Prostate gland (tissue), 2 donors: ENCODE results near the gene UBAC2. TPM values are rescaled to one million over a fixed set of nuclear protein-coding genes. Genes with fewer than 3 reads are reported as not detected.

Experiments used
- DNase-seq: peaks from one replicate; pipeline ENCODE4 v3.0.0-alpha.2; 2019; ENCODE audit warnings: low spot score
- H3K27ac ChIP-seq, 2 donors: fragments of 200-600 bp; sonication (generic); 2 replicates each; pipeline ENCODE4 v1.5.1; 2017 to 2019
- H3K27me3 ChIP-seq: fragments of 200-600 bp; sonication (generic); replicated peaks from 2 replicates; pipeline ENCODE4 v1.5.1; 2019; ENCODE audit not compliant: insufficient read depth
- H3K36me3 ChIP-seq, 2 donors: fragments of 200-600 bp; sonication (generic); 1 replicate in 1 of 2; 2 replicates in 1 of 2; pipeline versions ENCODE4 v1.5.1 to v1.8.1; 2017 to 2019
- H3K4me1 ChIP-seq: fragments of 200-600 bp; sonication (generic); replicated peaks from 2 replicates; pipeline ENCODE4 v1.5.1; 2019
- H3K4me3 ChIP-seq, 2 donors: fragments of 200-600 bp; sonication (generic); 2 replicates each; pipeline ENCODE4 v1.5.1; 2017 to 2019
- H3K9me3 ChIP-seq: fragments of 200-600 bp; sonication (generic); 2 replicates; pipeline ENCODE4 v1.5.1; 2017
- POLR2A ChIP-seq: fragments of 450-650 bp; IDR thresholded peaks from one replicate; pipeline ENCODE4 v1.6.1; 2016; ENCODE audit warnings: antibody characterized with exemption, mild to moderate bottlenecking
- POLR2AphosphoS5 ChIP-seq: sonication (generic); formaldehyde crosslinking; IDR thresholded peaks from one replicate; pipeline ENCODE4 v1.6.1; 2017; ENCODE audit warnings: antibody characterized with exemption
- WGBS: methylation state at CpG from one replicate; pipeline ENCODE4 v1.1.5; 2018; 5-methylcytosine and 5-hydroxymethylcytosine counted together
- intact Hi-C: fragments of 100-400 bp; cut with DNase I; formaldehyde crosslinking; loops from one replicate; pipeline ENCODE4 v1.14.2; 2022
- total RNA-seq, 2 donors: library from RNA; depleted of rRNA; stranded (reverse); fragments of >200 nt; gene quantifications; one replicate each; pipeline ENCODE4 v1.1.0, GENCODE V29; 2016
- TF ChIP-seq, protein P1 (sequence below), 4 experiments: fragments of 200-600 bp in 2 of 4; fragments of 450-650 bp in 2 of 4; sonication (generic) in 2 of 4; IDR thresholded peaks; 1 replicate in 3 of 4; 2 replicates in 1 of 4; pipeline ENCODE4 v1.5.1; 2016 to 2019; ENCODE audit warnings: antibody characterized with exemption in 4 of 4, mild to moderate bottlenecking in 2 of 4, moderate library complexity in 2 of 4

The UBAC2 gene
- total RNA-seq, 2 donors from 2014 or later: 60.7 to 86.9 TPM

DNA sequence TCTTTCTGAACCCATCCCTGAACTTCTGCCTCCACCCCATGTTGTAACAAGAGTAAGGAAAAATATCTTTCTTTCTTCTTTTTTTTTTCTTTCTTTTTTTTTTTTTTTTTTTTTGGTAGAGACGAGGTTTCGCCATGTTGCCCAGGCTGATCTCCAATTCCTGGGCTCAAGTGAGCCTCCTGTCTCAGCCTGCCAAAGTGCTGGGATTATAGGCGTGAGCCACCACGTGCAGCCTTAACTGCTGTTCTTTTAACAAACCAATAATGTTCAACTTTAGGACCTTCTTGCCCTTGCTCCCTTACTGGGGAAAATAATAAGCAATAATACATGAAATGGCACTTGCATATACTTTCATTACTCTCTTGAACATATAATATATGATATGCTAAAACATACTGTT is 86.9 kb downstream of the UBAC2 start:
- no peak overlapping the region for H3K27ac ChIP-seq

GRCh38 chr13:99288089-99288488 is 87.4 kb downstream of the UBAC2 start:
- Histone ChIP-seq H3K4me1 (no peaks in the 10 kb centered on the region), H3K27ac (no peak overlapping the region), H3K27me3 (no peaks in the 10 kb centered on the region), H3K9me3 (no peaks in the 10 kb centered on the region), H3K4me3 (no peak overlapping the region), H3K36me3 (no peaks in the 10 kb centered on the region)
- WGBS: 52% methylated on average over 2 of the region's 2 CpGs
- intact Hi-C loops: no loop called here
- no peak for DNase-seq
- TF ChIP-seq POLR2A (no peak), POLR2AphosphoS5 (no peak)
- TF ChIP-seq, protein P1, sequence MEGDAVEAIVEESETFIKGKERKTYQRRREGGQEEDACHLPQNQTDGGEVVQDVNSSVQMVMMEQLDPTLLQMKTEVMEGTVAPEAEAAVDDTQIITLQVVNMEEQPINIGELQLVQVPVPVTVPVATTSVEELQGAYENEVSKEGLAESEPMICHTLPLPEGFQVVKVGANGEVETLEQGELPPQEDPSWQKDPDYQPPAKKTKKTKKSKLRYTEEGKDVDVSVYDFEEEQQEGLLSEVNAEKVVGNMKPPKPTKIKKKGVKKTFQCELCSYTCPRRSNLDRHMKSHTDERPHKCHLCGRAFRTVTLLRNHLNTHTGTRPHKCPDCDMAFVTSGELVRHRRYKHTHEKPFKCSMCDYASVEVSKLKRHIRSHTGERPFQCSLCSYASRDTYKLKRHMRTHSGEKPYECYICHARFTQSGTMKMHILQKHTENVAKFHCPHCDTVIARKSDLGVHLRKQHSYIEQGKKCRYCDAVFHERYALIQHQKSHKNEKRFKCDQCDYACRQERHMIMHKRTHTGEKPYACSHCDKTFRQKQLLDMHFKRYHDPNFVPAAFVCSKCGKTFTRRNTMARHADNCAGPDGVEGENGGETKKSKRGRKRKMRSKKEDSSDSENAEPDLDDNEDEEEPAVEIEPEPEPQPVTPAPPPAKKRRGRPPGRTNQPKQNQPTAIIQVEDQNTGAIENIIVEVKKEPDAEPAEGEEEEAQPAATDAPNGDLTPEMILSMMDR (IDR thresholded peaks at IDR 0.05): no peak

More for the DNA sequence above, 86.9 kb downstream of the UBAC2 start:
- TF ChIP-seq, protein P1 (IDR thresholded peaks at IDR 0.05): no peak
- TF ChIP-seq POLR2AphosphoS5 (no peak), POLR2A (no peak)
- DNase-seq: no peak
- no peak overlapping the region for H3K4me3 ChIP-seq
- 32% methylated on average over 4 of the region's 4 CpGs for WGBS
- no peaks in the 10 kb centered on the region for H3K36me3 ChIP-seq
- intact Hi-C loops: no loop called here
- H3K4me1 ChIP-seq: no peaks in the 10 kb centered on the region
- no peaks in the 10 kb centered on the region for H3K27me3 ChIP-seq
- H3K9me3 ChIP-seq: no peaks in the 10 kb centered on the region

DNA sequence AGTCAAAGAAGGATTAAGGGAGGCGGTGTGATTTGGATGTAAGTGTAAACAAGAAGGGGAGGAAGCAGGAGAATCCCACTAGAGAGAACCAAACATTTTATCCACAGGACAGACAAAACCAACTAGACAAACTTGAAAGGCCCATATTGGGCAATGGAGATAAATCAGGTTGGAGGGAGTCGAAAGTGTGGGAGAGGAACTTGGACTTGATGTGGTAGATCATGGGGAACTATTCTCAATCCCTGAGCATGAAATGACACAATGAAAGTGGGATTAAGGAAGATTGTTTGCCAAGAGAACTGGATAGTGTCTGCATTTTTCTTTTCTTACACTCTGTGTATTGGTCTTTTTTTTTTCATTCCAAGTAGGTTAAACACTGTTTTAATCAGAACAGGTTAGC is 88.6 kb downstream of the UBAC2 start:
- DNase-seq: no peak
- Histone ChIP-seq H3K9me3 (no peaks in the 10 kb centered on the region), H3K36me3 (no peaks in the 10 kb centered on the region), H3K4me3 (no peak overlapping the region), H3K27ac (no peak overlapping the region), H3K27me3 (no peaks in the 10 kb centered on the region), H3K4me1 (no peaks in the 10 kb centered on the region)
- WGBS: 93% methylated on average over 2 of the region's 2 CpGs
- TF ChIP-seq POLR2AphosphoS5 (no peak), POLR2A (no peak)
- TF ChIP-seq, protein P1 (IDR thresholded peaks at IDR 0.05): no peak
- intact Hi-C loops: no loop called here

DNA sequence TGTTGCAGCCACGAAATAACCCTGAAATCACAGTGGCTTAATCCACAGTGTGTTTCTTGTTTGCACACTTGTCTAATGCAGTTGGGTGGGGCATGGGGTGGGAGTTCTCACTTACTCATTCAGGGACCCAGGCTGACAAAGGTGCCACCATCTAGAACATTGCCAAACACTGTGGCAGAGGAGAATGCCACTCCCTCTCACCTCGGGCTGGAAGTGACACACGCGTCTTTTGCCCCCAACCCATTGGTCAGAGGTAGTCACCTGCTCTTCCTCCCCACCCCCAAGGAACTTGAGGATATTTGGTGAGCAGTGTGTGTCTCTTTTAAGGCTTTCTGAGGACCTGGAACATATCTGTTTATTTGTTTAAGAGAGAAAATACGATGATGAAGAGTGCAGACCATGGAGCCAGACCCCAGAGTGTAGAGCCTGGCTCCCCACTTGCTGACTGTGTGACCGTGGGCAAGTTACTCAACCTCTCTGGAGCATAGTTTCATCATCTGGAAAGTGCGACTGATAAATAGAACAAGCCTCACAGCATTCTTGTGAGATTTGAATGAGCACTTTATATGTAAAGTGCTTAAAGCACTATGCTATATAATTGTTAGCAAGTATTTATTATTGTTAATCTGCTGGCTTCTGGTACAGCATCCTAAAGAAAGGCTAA is 89.2 kb downstream of the UBAC2 start:
- DNase-seq: no peak
- no peak overlapping the region for H3K27ac ChIP-seq

DNA sequence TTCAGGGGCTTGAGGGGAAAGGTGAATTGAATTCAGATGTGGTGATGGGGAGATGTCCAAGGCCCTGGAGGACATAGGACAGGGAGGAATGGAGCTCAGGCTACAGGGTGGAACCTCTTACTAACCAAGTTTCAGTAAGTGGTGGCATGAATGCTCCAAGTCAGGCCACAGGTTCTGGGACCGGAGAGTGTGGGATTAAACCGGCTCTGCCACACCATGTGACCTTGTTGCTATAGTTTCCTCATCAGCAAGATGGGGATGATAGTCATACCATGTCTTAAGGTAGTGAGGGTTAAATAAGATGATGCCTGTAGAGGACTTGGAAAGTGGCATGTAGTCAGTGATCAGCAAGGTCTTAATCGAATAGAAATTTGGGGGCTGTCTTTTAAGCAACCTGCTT is 90.2 kb downstream of the UBAC2 start:
- Histone ChIP-seq H3K27ac (no peak overlapping the region), H3K36me3 (no peaks in the 10 kb centered on the region), H3K9me3 (no peaks in the 10 kb centered on the region), H3K27me3 (no peaks in the 10 kb centered on the region), H3K4me1 (no peaks in the 10 kb centered on the region), H3K4me3 (no peak overlapping the region)
- no peak for DNase-seq
- 93% methylated on average over 3 of the region's 3 CpGs for WGBS
- intact Hi-C loops: no loop called here
- TF ChIP-seq POLR2A (no peak), POLR2AphosphoS5 (no peak)
- TF ChIP-seq, protein P1 (IDR thresholded peaks at IDR 0.05): no peak

More for the DNA sequence above, 89.2 kb downstream of the UBAC2 start:
- Histone ChIP-seq H3K9me3 (no peaks in the 10 kb centered on the region), H3K4me1 (no peaks in the 10 kb centered on the region), H3K27me3 (no peaks in the 10 kb centered on the region), H3K36me3 (no peaks in the 10 kb centered on the region), H3K4me3 (no peak overlapping the region)
- TF ChIP-seq POLR2A: no peak
- TF ChIP-seq, protein P1 (IDR thresholded peaks at IDR 0.05): no peak
- TF ChIP-seq POLR2AphosphoS5: no peak
- intact Hi-C loops: no loop called here
- WGBS: 81% methylated on average over 7 of the region's 7 CpGs
